ENCODE measurements around the gene FRAS1. TPM values are rescaled to one million over a fixed set of nuclear protein-coding genes. Genes with fewer than 3 reads are reported as not detected.
A peak's percentile ranks its signal among the peaks of the same experiment; 100 is the strongest.

Gene FRAS1
- polyA plus RNA-seq, 2 of the 4 experiments (the other 2 are of a cell fraction) = 2.3 to 5.8 TPM

GRCh38 chr4:78561677-78562076 is 504.6 kb downstream of the FRAS1 start:
- FAIRE-seq (no peak), ATAC-seq (no peak), DNase-seq (ENCODE audit: low read depth in 1 of 2, low spot score in 1 of 2) (no peak)
- ChIA-PET POLR2A (no interaction called here), CTCF (interaction anchor here (1.1 kb wide), 1 partner anchor 8 kb away, joined by 3 read pairs; no protein-coding TSS in a partner anchor)
- H3K4me3 ChIP-seq = no peak overlapping the region
- H3K4me2 ChIP-seq = peak overlapping the region; percentile 67
- H3K4me1 ChIP-seq = peaks cover 98% of the 10 kb centered on the region
- TF ChIP-seq TFCP2L1 (CRISPR knock-in tag; IDR thresholded peaks at IDR 0.05) (no peak), EHF (CRISPR knock-in tag; IDR thresholded peaks at IDR 0.05) (no peak), CTCF (IDR thresholded peaks at IDR 0.05) (no peak), CHD4 (IDR thresholded peaks at IDR 0.05; ENCODE audit: borderline replicate concordance) (no peak), HES2 (IDR thresholded peaks at IDR 0.05) (no peak), HDAC2 (IDR thresholded peaks at IDR 0.05) (no peak), ZSCAN20 (CRISPR knock-in tag; IDR thresholded peaks at IDR 0.05) (no peak), HOXA7 (CRISPR knock-in tag; IDR thresholded peaks at IDR 0.05) (no peak), MYC (IDR thresholded peaks at IDR 0.05; ENCODE audit: borderline replicate concordance, low read length) (no peak), RAD21 (conservative IDR thresholded peaks at IDR 0.05 in 1 of 2, IDR thresholded peaks at IDR 0.05 in 1 of 2) (no peak), HOXB13 (CRISPR knock-in tag; IDR thresholded peaks at IDR 0.05; ENCODE audit: low read depth) (no peak), JUN (IDR thresholded peaks at IDR 0.05) (no peak), HOXB5 (CRISPR knock-in tag; IDR thresholded peaks at IDR 0.05) (no peak), ATOH8 (CRISPR knock-in tag; IDR thresholded peaks at IDR 0.05; ENCODE audit: low read depth) (no peak), EP300 (IDR thresholded peaks at IDR 0.05) (no peak), FOSL2 (IDR thresholded peaks at IDR 0.05) (no peak), FOSL2 (CRISPR knock-in tag; IDR thresholded peaks at IDR 0.05) (no peak), JUNB (IDR thresholded peaks at IDR 0.05) (no peak), HMGXB4 (CRISPR knock-in tag; IDR thresholded peaks at IDR 0.05; ENCODE audit: borderline replicate concordance) (no peak), RARB (CRISPR knock-in tag; IDR thresholded peaks at IDR 0.05) (no peak), ESRRA (IDR thresholded peaks at IDR 0.05; ENCODE audit: borderline replicate concordance, low read length) (no peak)
- no peaks in the 10 kb centered on the region for H3K9me3 ChIP-seq
- peak overlapping the region; percentile 81 to 95 for H3K27ac ChIP-seq

- POLR2A ChIA-PET = no interaction called here
- peaks cover 98% of the 10 kb centered on the region for H3K4me1 ChIP-seq
- no peak overlapping the region; the same call in 2 of the 3 replicates for H3K4me3 ChIP-seq
- TF ChIP-seq NR3C1 (IDR thresholded peaks at IDR 0.05) (no peak), CHD4 (IDR thresholded peaks at IDR 0.05; ENCODE audit: borderline replicate concordance) (no peak), EHMT2 (IDR thresholded peaks at IDR 0.05; ENCODE audit: low read depth) (no peak), ZSCAN20 (CRISPR knock-in tag; IDR thresholded peaks at IDR 0.05) (no peak), CHD2 (IDR thresholded peaks at IDR 0.05; ENCODE audit: low read length, partially characterized antibody) (no peak), HOXB13 (CRISPR knock-in tag; IDR thresholded peaks at IDR 0.05; ENCODE audit: low read depth) (no peak), MYC (IDR thresholded peaks at IDR 0.05; ENCODE audit: borderline replicate concordance, low read length) (no peak), BHLHE40 (IDR thresholded peaks at IDR 0.05; ENCODE audit: low read depth, low read length) (no peak), FOSB (CRISPR knock-in tag; IDR thresholded peaks at IDR 0.05) (no peak), POLR2AphosphoS2 (conservative IDR thresholded peaks at IDR 0.05; ENCODE audit: low read length) (no peak)
- no peaks in the 10 kb centered on the region for H3K9me3 ChIP-seq
- DNase-seq (ENCODE audit: low read depth in 1 of 2, low spot score in 1 of 2) (no peak), FAIRE-seq (no peak), ATAC-seq (no peak)
- WGBS (ENCODE audit: missing lambda C conversion rate) = 41% methylated on average over 4 of the region's 4 CpGs
- H3K4me2 ChIP-seq = peak overlapping the region; percentile 67
- H3K27ac ChIP-seq = peak overlapping the region; percentile 81 to 95
- CTCF ChIA-PET = no interaction called here
These were observed 505.6 kb downstream of the FRAS1 start for GRCh38 chr4:78562687-78563086.
